H9 (cell line): ENCODE data around the gene NEK5. TPM values are rescaled to one million over a fixed set of nuclear protein-coding genes. Genes with fewer than 3 reads are reported as not detected.

Source experiments
- DNase-seq: peaks from one replicate; pipeline ENCODE4 v3.0.0-alpha.2; 2017
- H2AFZ ChIP-seq: one replicate; pipeline ENCODE4 v1.6.1; 2013; ENCODE audit warnings: mild to moderate bottlenecking, low read length, control low read depth, moderate library complexity
- H2AK5ac ChIP-seq: 2 replicates; pipeline ENCODE4 v1.6.1; 2013; ENCODE audit warnings: low read length, control low read depth, mixed read lengths; ENCODE audit not compliant: insufficient read length
- H2BK120ac ChIP-seq: one replicate; pipeline ENCODE4 v1.6.1; 2013; ENCODE audit warnings: low read depth, mild to moderate bottlenecking, low read length, control low read depth, inconsistent platforms; ENCODE audit not compliant: poor library complexity, severe bottlenecking
- H2BK12ac ChIP-seq: 2 replicates; pipeline ENCODE4 v1.6.1; 2013; ENCODE audit warnings: low read length, control low read depth, mixed read lengths, low read depth; ENCODE audit not compliant: insufficient read length
- H2BK15ac ChIP-seq: 2 replicates; pipeline ENCODE4 v1.6.1; 2013; ENCODE audit warnings: low read depth, low read length, control low read depth
- H2BK20ac ChIP-seq: one replicate; pipeline ENCODE4 v1.6.1; 2013; ENCODE audit warnings: low read depth, mild to moderate bottlenecking, low read length, control low read depth, inconsistent platforms; ENCODE audit not compliant: poor library complexity, severe bottlenecking
- H2BK5ac ChIP-seq: 2 replicates; pipeline ENCODE4 v1.6.1; 2013; ENCODE audit warnings: low read length, control low read depth, mixed read lengths; ENCODE audit not compliant: insufficient read length
- H3K14ac ChIP-seq: 2 replicates; pipeline ENCODE4 v1.6.1; 2013; ENCODE audit warnings: low read length, control low read depth; ENCODE audit not compliant: insufficient read depth
- H3K18ac ChIP-seq: 2 replicates; pipeline ENCODE4 v1.6.1; 2013; ENCODE audit warnings: low read depth, mild to moderate bottlenecking, mixed read lengths, low read length, control low read depth; ENCODE audit not compliant: insufficient read length
- H3K23ac ChIP-seq: 2 replicates; pipeline ENCODE4 v1.6.1; 2013; ENCODE audit warnings: low read length, control low read depth, mixed read lengths, low read depth; ENCODE audit not compliant: insufficient read length
- H3K23me2 ChIP-seq: 2 replicates; pipeline ENCODE4 v1.6.1; 2013; ENCODE audit warnings: low read depth, mild to moderate bottlenecking, mixed read lengths, low read length, control low read depth; ENCODE audit not compliant: insufficient read length, poor library complexity, severe bottlenecking
- H3K27ac ChIP-seq: 2 replicates; pipeline ENCODE4 v1.5.1; 2013; ENCODE audit warnings: low read length, control low read depth, mixed read lengths, low read depth; ENCODE audit not compliant: insufficient read length
- H3K27me3 ChIP-seq: 2 replicates; pipeline ENCODE4 v1.6.1; 2013; ENCODE audit warnings: low read length, control low read depth, inconsistent platforms; ENCODE audit not compliant: insufficient read depth
- H3K4ac ChIP-seq: 2 replicates; pipeline ENCODE4 v1.6.1; 2013; ENCODE audit warnings: low read depth, mild to moderate bottlenecking, control low read depth, inconsistent platforms, low read length, moderate library complexity
- H3K4me1 ChIP-seq: 2 replicates; pipeline ENCODE4 v1.6.1; 2013; ENCODE audit warnings: low read length, control low read depth, inconsistent platforms; ENCODE audit not compliant: insufficient read depth
- H3K4me2 ChIP-seq: 2 replicates; pipeline ENCODE4 v1.6.1; 2013; ENCODE audit warnings: low read length, control low read depth, mixed read lengths; ENCODE audit not compliant: insufficient read length, insufficient read depth
- H3K56ac ChIP-seq: 2 replicates; pipeline ENCODE4 v1.6.1; 2013; ENCODE audit warnings: low read depth, mild to moderate bottlenecking, mixed read lengths, low read length, control low read depth; ENCODE audit not compliant: insufficient read length
- H3K79me1 ChIP-seq: 2 replicates; pipeline ENCODE4 v1.6.1; 2013; ENCODE audit warnings: low read depth, mild to moderate bottlenecking, moderate library complexity, low read length, control low read depth, inconsistent platforms; ENCODE audit not compliant: insufficient read depth, poor library complexity, severe bottlenecking
- H3K79me2 ChIP-seq: 2 replicates; pipeline ENCODE4 v1.6.1; 2013; ENCODE audit warnings: low read length, control low read depth, inconsistent platforms; ENCODE audit not compliant: insufficient read depth
- H3K9ac ChIP-seq: 2 replicates; pipeline ENCODE4 v1.6.1; 2013; ENCODE audit warnings: low read length, control low read depth, mixed read lengths; ENCODE audit not compliant: insufficient read length; ENCODE audit errors: extremely low read depth
- H3K9me3 ChIP-seq: one replicate; pipeline ENCODE4 v1.6.1; 2013; ENCODE audit warnings: low read depth, low read length, inconsistent platforms; ENCODE audit not compliant: control insufficient read depth
- H3T11ph ChIP-seq: one replicate; pipeline ENCODE4 v1.6.1; 2013; ENCODE audit warnings: mild to moderate bottlenecking, low read length, control low read depth, inconsistent platforms
- H4K20me1 ChIP-seq: one replicate; pipeline ENCODE4 v1.6.1; 2013; ENCODE audit not compliant: control insufficient read depth, insufficient read length, insufficient read depth
- H4K5ac ChIP-seq: 2 replicates; pipeline ENCODE4 v1.6.1; 2013; ENCODE audit warnings: low read depth, mild to moderate bottlenecking, mixed read lengths, low read length, control low read depth; ENCODE audit not compliant: insufficient read length
- H4K8ac ChIP-seq: replicated peaks from 2 replicates; pipeline ENCODE4 v1.6.1; 2013; ENCODE audit warnings: low read length, control low read depth, mixed read lengths, low read depth; ENCODE audit not compliant: insufficient read length
- H4K91ac ChIP-seq: 2 replicates; pipeline ENCODE4 v1.6.1; 2013; ENCODE audit warnings: low read depth, mild to moderate bottlenecking, moderate library complexity, mixed read lengths, low read length, control low read depth; ENCODE audit not compliant: insufficient read length
- H3K27ac Mint-ChIP-seq, 3 experiments: 2 replicates in 2 of 3; 3 replicates in 1 of 3; pipeline ENCODE4 v1.8.0; 2020 to 2021; ENCODE audit warnings: mixed read lengths in 3 of 3, mild to moderate bottlenecking in 1 of 3, moderate library complexity in 1 of 3
- H3K27me3 Mint-ChIP-seq: 2 replicates; pipeline ENCODE4 v1.8.0; 2021; ENCODE audit warnings: low read depth, mild to moderate bottlenecking, moderate library complexity, mixed read lengths
- H3K36me3 Mint-ChIP-seq, 3 experiments: 2 replicates in 2 of 3; 3 replicates in 1 of 3; pipeline ENCODE4 v1.8.0; 2020 to 2021; ENCODE audit warnings: low read depth in 3 of 3, mixed read lengths in 3 of 3; ENCODE audit not compliant: insufficient read depth in 1 of 3
- H3K4me1 Mint-ChIP-seq, 2 experiments: 2 replicates each; pipeline ENCODE4 v1.8.0; 2020; ENCODE audit warnings: mixed read lengths in 2 of 2
- H3K4me3 Mint-ChIP-seq, 2 experiments: 2 replicates in 1 of 2; 3 replicates in 1 of 2; pipeline ENCODE4 v1.8.0; 2020 to 2021; ENCODE audit warnings: mild to moderate bottlenecking in 2 of 2, mixed read lengths in 2 of 2, moderate library complexity in 1 of 2
- H3K9me3 Mint-ChIP-seq, 2 experiments: 2 replicates in 1 of 2; 3 replicates in 1 of 2; pipeline ENCODE4 v1.8.0; 2020; ENCODE audit warnings: mild to moderate bottlenecking in 2 of 2, mixed read lengths in 2 of 2, moderate library complexity in 1 of 2
- CTCF ChIP-seq: fragments of 200-600 bp; sonication (generic); conservative IDR thresholded peaks from 3 replicates; pipeline ENCODE4 v1.8.0; 2021; ENCODE audit warnings: antibody characterized with exemption, mild to moderate bottlenecking
- WGBS: extraction: QIAGEN DNeasy Blood & Tissue Kit; methylation state at CpG from one replicate; pipeline ENCODE4 v1.1.7; 2013; ENCODE audit warnings: missing lambda C conversion rate, low lambda C conversion rate, mixed read lengths; ENCODE audit not compliant: insufficient read length; ENCODE audit errors: extremely low coverage; 5-methylcytosine and 5-hydroxymethylcytosine counted together
- total RNA-seq: library from RNA; stranded (reverse); gene quantifications from 2 replicates; pipeline ENCODE4 v1.2.1, GENCODE V29; 2021

Gene NEK5
- total RNA-seq, 1 experiment from 2014 or later = 0.26 TPM

- no peak overlapping the region for H3K27ac ChIP-seq
- H3K79me2 ChIP-seq = no peaks in the 10 kb centered on the region
- no peaks in the 10 kb centered on the region for H4K20me1 ChIP-seq
- no peak overlapping the region for H2BK20ac ChIP-seq
- peaks cover 3% of the 10 kb centered on the region in 2 experiments; a peak in 2 of 4 replicates for H3K4me1 Mint-ChIP-seq
- H2AK5ac ChIP-seq = no peak overlapping the region
- H3K4ac ChIP-seq = no peak overlapping the region
- H3K23ac ChIP-seq = no peak overlapping the region
- no peak for TF ChIP-seq CTCF
- H3K27me3 Mint-ChIP-seq = no peaks in the 10 kb centered on the region
- H3T11ph ChIP-seq = no peak overlapping the region
- no peaks in the 10 kb centered on the region for H3K79me1 ChIP-seq
- no peaks in the 10 kb centered on the region for H3K4me1 ChIP-seq
- no peak overlapping the region for H3K14ac ChIP-seq
- H2AFZ ChIP-seq = no peak overlapping the region
- H3K9ac ChIP-seq = no peak overlapping the region
- H3K27ac Mint-ChIP-seq = no peak overlapping the region
- no peak overlapping the region for H3K4me2 ChIP-seq
- no peak overlapping the region for H4K5ac ChIP-seq
- no CpG with 5 or more reads among the region's 3 CpGs for WGBS
- no peak overlapping the region for H2BK12ac ChIP-seq
- no peak overlapping the region for H3K4me3 Mint-ChIP-seq
- H3K18ac ChIP-seq = no peak overlapping the region
- H3K56ac ChIP-seq = no peak overlapping the region
- H4K91ac ChIP-seq = no peak overlapping the region
- H2BK5ac ChIP-seq = no peak overlapping the region
- no peak for DNase-seq
- no peaks in the 10 kb centered on the region for H3K27me3 ChIP-seq
- no peaks in the 10 kb centered on the region for H3K9me3 ChIP-seq
- H2BK120ac ChIP-seq = no peak overlapping the region
- H2BK15ac ChIP-seq = no peak overlapping the region
- no peak overlapping the region for H4K8ac ChIP-seq
- no peaks in the 10 kb centered on the region for H3K9me3 Mint-ChIP-seq
- H3K23me2 ChIP-seq = no peaks in the 10 kb centered on the region
- peaks cover 7 to 19% (median 8%) of the 10 kb centered on the region in 3 experiments; a peak in 6 of 7 replicates for H3K36me3 Mint-ChIP-seq
Observed at GRCh38 chr13:52137489-52137888, 8.6 kb upstream of the NEK5 start.
